Stimulated activated CD8-positive, alpha-beta memory T cell treated with anti-CD3 and anti-CD28 coated beads, Interleukin-4, amount 100 ng/mL, for 1 hour (primary cell): ENCODE measurements around the gene LPCAT1.
"Not testable (repeated sequence)": the region's sequence is repeated elsewhere in the genome, so short reads cannot be mapped to it uniquely, and the experiment has no call there.

Experiments
- DNase-seq, 2 donors: peaks; one replicate each; pipeline ENCODE4 v3.0.0-alpha.2; 2020; ENCODE audit warnings: low read depth in 2 of 2, low spot score in 1 of 2

The LPCAT1 gene

DNA sequence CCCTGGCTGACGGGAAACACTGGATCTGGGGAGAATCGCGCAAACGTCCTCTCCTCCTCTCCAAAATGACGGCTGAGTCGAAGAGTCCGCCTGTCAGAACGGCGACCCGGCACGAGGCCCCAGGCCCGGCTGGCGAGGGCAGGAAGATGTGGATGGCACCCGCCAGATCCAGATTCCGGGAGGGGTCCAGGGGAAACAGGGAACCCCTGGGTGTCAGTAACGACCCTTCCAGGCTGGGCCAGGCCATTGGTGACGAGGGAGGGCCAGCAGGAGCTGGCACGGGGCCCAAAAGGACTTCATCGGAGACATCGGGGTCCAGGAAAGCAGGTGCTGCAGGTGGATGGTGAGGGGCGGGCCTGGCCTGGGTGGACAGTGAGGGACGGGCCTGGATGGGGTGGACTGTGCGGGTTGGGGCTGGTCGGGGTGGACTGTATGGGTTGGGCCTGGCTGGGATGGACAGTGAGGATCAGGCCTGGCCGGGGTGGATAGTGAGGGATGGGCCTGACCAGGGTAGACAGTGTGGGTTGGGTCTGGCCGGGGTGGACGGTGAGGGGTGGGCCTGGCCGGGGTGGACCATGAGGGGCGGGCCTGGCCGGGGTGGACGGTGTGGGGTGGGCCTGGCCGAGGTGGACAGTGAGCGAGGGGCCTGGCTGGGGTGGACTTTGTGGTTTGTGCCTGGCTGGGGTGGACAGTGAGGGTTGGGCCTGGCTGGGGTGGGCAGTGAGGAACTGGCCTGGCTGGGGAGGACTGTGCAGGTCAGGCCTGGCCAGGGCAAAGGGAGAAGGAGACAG lies 92.5 kb downstream of the LPCAT1 start:
- no peak for DNase-seq

DNA sequence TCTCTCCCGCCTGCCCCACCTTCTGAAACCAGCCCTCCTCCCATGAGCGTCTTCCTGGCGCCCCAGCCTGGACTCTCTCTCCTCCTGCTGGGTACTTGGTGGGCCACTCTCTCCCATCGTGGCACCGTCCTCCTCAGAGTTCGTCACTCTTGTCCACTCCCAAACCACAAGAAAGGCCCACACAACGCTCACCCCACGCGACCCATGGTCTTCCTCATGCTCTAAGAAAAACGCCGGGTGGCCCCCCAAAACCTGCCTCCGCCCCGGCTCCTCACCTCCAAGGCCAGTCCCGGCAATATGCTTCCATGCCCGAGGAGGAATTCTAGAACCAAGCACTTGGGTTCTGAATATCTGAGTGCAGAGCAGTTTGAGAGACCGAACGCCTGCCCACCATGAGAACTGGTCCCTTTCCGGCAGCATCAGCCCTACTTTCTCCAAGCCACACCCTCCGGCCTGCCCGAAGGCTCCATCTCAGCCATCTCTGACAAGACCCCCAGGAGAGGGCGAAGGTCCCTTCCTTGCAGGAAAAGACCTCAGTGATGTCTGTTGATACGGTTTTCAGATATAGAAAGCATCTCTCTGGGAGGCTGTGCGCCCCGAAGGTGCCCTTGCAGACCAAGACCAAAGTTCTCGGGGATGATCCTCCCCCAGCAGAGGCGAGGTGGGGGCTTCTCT lies 93.5 kb downstream of the LPCAT1 start:
- DNase-seq = no peak

DNA sequence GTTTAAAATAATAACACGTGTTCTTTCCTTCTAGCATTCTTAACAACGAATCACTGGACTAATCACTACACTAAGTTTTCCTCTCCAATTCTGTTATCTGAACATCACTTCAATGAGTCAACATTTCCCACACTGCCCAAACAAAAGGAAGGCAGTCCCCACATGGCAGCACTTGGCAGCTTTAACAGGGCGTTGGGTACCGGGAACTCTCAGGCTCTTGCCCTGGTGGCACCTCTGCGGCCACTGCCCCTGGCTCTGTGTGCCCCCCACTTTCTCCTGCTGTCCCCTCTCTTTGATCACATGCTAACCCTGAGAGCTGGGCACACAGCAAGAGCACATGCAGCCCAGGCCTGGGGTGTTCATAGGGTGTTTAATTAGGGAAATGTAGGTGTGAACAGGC lies 94.3 kb downstream of the LPCAT1 start:
- no peak for DNase-seq

DNA sequence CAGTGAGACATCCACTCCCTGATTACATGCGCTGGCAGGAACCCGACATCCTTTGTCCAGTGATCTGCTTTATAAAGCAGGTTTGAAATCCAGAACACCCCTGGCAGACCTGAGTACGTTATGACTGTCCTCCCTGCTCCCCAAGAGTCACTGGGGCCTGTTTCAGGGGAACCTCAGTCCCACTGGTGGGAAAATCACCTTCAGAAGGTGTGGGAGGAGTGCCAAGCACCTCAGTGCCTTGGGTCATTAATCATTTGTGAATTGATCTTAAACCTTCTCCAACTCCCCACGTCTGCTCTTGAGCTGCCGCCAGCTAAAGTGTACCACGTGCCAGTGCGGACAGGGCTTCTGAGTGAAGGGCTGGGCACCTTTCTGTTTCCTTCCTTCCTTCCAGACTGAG lies 94.7 kb downstream of the LPCAT1 start:
- DNase-seq = no peak

DNA sequence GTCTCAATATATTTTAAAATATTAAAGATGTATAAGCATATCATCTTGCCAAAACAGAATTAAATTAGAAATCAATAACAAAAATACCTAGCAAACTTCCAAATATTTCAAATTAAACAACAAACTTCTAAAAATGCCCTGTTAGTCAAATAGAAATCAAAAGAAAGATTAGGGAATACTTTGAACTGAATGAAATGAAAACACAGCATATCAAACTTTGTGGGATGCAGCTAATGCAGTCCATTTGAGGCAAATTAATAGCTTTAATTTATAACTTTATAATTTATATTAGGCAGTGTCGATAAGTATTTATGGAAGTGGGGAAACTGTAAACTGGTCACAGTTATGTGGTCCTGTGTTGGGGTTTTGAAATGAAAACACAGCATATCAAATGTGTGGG lies 95.7 kb downstream of the LPCAT1 start:
- DNase-seq = no peak

DNA sequence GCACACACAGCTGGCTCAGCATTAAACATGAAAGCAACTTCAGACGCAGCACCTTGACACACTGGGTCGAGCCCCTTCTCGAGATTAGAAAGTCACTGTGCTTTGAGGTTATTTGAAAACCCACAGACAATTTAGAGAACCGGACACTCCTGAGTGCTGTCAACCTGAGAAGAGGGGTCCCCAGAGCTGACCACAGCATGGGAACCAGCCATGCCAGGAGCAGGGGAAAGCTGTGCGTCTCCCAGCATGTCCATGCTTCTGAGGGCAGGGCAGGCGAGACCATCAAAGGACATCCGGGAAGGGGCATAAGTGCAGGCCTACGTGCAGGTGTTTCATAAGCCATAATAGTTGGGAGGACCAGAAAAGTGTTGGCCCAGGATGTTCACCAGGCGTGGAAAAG lies 99.0 kb downstream of the LPCAT1 start:
- no peak for DNase-seq

DNA sequence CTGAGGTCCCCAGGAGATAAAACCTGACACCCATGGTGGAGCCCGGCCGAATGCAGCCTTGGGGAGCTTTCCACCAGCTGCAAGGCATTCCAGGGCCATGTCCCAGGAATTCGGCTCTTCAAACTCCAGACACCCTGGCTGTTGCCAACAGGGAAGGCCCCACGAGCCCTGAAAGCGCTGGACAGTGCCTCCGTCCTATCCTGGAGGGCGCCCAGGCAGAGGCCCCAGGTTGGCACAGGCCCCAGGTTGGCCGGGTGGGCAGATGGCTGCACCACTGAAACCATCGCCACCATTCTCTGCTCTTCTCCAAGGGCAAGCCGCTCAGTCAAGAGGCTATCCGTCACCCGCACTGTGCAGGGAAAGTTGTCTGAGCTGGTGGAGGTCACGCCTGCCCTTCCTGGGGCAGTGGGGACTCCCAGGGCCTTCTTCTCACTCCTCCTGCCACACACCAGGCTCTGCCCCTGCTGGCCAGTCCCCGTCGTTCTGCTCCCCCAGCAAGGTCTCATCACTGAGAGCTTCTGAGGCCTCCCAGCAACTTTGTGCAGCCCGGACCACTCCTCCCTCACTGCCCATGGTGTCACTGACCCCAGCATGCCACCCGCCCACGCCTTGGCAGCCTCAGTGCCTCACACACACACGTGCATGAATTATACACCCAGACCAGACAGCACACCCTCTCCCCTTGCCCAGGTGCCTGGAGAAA lies 99.7 kb downstream of the LPCAT1 start:
- no peak for DNase-seq

DNA sequence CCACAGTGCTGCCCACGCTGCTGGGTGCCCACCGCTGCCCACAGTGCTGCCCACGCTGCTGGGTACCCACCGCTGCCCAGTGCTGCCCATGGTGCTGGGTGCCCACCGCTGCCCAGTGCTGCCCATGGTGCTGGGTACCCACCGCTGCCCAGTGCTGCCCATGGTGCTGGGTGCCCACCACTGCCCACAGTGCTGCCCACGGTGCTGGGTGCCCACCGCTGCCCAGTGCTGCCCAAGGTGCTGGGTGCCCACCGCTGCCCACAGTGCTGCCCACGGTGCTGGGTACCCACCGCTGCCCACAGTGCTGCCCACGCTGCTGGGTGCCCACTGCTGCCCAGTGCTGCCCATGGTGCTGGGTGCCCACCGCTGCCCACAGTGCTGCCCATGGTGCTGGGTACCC lies 101.2 kb downstream of the LPCAT1 start:
- DNase-seq = not testable (repeated sequence)

DNA sequence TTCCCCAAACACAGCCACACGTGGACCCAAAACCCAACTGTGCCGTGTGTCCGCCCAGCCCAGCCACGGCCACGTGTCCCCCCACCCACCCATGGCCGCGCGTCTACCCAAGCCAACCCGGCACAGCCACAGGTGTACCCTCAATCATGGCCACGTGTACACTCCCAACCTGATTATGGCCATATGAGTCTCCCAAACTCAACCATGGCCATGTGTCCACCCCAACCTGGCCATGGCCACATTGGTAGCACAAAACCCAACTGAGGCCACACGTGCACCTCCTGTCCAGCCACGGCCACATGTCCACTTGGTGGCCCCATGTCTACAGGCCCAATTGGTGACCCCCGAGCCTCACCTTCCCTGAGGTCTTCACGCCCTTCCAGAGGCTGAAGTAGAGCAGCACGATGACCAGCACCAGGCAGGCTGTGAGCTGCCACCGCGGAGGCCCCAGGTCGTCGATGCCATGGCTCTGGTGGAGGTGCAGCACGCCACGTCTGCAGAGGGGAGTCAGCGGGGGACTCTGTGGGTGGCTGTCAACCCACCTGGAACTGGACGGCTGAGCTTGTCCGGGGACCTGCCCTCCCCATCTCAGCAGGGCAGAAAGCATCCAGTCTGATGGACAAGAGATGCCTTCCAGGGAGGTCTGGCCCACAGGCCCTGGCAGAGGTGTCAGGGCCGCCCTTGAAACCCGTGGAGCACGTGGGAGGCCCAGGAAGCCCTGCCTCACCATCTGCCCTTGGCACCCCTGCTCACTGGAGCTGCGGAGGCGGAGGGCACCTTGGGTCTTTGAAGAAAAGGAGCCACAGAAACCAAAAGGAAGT lies 102.0 kb downstream of the LPCAT1 start:
- no peak for DNase-seq

DNA sequence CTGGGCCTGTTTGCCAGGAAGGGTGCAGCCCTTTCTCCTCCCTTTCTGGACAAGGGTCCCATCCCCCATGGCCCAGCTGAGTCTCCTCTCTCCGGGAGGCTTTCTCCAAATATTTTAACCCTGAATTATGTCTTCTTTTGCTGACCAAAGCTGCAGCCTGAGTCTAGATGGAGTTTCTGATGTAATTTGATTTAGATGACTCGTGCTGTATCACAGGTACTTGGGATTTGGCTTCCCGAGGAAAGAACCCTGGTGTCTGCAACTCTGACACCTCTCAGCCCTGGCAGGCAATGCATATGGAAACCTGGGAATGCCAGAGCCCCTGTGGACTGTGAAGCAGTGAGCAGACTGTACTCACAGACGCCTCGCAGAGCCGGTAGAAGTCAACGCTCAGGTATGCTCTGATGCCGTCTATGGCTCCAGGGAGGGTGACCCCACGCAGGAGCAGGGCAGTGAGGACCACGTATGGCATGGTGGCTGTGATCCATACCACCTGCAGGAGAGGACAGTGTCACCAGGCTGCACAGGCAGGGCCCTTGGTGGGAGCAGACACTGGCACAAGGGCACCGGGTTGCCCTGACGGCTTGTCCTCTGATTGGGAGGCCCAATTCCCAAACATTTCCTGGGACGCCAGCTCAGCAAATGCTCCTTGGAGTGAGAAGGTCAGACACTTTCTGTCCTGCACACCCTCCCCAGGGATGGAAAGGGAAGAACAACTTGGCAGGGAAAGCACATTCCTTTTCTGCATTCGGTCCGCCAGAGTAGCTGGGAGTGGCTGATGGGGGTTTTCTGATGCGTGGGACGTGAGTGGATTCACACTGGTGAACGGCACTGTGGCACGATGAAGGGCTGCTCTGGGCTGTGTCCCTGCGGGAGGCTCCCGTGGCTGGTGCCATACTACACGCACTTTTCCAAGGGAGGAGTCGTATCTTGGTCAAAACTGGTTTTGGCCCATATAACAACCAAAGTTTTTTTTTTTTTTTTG lies 103.3 kb downstream of the LPCAT1 start:
- DNase-seq = no peak

DNA sequence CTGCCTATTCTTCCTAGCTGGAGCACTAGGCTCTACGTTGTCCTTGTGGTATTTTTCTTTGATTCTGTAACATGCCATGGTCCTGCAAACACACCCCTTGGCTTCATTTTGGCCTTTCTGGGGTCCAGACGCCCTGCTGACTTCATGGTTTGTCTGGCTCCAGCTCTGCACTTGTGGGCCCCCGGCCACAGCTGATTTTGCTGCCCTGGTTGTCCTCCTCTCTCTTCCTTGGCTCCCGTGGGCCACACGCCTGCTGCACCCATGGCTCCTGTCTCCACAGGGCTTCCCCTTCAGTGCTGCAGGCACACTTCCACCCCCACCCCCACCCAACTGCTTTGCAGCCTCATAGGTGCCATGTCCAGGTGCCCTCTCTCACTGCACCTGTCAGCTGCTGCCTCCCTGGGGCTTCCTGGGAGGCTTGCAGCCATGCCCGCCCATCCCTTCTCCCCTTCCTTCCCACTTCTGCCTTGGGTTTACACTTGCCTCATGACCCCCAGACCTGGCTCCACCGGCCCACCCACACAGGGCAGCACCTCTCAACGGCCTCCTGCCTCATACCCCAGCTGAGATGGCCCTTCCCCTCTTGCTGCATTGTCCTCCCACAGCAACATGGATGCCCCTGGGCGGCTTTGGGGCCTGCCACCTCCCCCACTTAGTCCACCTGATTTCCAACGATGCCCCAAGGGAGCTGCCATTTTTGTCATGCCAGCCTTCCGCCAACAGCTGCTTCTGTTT lies 104.1 kb downstream of the LPCAT1 start:
- no peak for DNase-seq

DNA sequence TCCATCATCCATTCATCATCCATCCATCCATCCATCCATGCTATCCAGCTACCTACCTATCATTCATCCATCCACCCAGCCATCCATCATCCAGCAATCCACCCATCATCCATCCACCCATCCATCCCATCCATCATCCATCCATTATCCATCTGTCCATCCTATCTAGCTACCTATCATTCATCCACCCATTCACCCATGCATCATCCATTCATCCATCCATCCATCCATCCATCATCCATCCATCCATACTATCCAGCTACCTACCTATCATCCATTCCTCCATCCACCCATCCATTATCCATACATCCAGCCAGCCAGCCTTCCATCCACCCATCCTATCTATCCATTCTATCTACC lies 104.9 kb downstream of the LPCAT1 start:
- no peak for DNase-seq

DNA sequence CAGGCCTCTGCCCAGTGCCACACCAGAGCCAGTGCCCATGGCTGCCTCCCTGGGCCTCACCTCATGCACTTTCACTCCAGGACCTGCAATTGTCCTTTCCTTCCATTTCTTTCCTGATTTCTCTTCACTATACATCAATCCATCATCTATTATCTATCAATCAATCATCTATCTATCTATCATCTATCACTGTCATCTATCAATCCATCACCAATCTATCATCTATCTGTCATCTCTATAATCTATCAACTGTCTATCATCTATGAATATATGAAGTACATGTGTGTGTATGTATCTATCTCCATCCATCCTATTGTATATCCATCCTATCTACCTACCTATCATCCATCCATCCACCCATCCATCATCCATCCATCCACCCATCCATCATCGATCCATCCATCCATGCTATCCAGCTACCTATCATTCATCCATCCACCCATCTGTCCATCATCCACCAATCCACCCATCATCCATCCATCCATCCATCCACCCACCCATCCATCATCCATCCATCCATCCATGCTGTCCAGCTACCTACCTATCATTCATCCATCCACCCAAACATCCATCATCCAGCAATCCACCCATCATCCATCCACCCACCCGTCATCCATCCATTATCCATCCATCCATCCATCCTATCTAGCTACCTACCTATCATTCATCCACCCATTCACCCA lies 105.4 kb downstream of the LPCAT1 start:
- DNase-seq = no peak

DNA sequence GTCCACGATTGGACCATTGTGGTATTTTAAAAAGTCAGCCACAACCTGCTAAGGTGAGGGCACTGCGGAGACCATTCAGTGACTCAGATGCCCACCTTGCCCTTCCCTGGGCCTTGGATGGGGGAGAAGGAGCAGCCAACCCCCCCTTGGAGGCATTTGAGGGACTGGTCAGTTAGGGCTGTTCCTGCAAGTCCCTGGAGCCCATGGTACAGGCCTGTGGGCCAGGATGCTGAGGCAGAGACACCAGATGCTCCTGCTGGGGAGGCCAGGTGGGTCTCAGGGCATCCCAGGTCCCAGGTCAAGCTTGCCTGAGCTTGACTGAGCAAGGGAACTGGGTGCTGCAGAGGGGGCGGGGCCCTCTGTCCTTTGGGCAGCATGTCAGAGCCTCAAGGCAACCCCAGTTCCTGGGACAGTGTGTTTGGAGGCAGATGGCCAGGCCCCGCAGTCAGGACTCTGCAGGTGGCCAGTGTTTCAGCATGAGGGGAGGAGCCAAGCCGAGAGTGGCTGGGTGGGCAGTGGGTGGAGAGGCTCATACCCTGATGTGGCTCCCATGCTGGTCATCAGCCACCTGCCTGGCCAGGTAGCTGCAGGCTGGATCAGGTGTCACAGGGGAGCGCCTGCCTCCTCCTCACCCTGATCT lies 106.1 kb downstream of the LPCAT1 start:
- DNase-seq = no peak

DNA sequence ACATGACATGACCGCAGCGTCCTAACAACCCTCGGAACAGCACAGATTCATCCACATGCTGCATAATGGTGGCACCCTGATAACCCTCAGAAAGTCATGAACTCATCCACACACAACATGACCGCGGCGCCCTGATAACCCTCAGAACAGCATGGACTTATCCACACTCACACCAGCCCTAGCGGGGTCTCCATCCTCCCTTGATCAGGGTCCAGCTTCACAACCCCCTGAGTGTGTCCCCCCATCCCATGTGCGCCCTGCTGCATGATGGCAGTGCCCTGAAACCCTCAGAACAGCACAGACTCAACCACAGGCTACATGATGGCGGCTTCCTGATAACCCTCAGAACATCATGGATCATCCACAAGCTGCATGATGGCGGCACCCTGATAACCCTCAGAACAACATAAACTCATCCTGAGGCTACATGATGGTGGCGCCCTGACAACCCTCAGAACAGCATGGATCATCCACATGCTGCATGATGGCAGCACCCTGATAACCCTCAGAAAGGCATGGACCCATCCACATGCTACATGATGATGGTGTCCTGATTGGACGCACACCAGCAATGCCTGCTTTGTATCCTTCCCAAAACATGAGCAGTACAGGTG lies 106.8 kb downstream of the LPCAT1 start:
- no peak for DNase-seq

DNA sequence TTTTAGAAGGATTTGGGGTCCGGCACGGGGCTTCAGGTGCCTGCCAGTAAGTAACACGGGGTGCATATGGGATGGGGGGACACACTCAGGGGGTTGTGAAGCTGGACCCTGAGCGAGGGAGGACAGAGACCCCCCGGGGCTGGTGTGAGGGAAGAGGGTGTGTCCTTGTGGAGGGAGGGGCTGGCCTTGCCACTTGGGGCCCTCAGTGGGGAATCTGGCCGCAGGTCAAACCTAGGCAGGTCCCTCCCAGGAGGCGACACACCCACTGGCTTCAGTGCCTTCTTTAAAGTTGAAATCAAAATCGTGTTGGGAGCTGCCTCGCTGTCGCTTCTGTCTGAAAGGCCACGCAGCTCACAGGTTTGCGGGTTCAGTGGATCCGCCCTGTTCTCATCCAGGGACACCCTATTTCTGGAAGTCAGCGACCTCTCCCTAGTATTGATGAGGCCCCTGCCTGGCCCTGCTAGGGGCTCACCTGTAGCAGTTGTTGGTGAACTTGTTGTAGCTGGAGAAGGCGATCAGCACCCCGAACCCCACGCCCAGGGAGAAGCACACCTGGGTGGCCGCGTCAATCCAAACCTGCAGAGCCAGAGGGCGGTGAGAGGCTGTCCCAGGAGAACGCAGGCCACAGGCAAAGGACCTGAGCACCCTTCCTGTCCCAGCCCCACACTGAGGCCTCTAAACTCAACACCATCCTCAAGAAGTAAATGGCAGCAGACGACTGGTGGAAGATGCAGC lies 108.0 kb downstream of the LPCAT1 start:
- DNase-seq = no peak

DNA sequence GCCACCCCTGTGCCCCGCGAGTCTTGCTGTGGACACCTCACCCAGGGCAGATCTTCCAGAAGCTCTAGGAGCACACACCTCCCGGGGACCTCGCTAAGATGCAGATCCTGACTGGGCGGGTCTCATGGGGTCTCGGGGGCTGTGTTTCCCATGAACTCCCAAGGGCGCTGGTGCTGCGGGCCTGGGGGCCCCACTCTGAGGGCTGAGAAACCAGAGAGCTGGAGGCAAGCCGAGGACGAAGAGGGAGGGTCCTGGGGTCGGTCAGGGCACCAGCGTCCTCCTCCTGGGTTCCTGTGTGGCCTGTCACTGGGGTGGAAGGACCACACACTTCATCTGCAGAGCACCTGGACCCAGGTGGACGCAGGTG lies 108.7 kb downstream of the LPCAT1 start:
- no peak for DNase-seq
